Activated naive CD4-positive, alpha-beta T cell (primary cell): Measurements from ENCODE around the gene NKD2.

Source experiments
- DNase-seq, 4 experiments: peaks; one replicate each; lab custom pipeline; 2025; lab: John Stamatoyannopoulos, UW

Gene NKD2

GRCh38 chr5:1029945-1030625, 21.5 kb downstream of the NKD2 start:
- DNase-seq = no peak

DNA sequence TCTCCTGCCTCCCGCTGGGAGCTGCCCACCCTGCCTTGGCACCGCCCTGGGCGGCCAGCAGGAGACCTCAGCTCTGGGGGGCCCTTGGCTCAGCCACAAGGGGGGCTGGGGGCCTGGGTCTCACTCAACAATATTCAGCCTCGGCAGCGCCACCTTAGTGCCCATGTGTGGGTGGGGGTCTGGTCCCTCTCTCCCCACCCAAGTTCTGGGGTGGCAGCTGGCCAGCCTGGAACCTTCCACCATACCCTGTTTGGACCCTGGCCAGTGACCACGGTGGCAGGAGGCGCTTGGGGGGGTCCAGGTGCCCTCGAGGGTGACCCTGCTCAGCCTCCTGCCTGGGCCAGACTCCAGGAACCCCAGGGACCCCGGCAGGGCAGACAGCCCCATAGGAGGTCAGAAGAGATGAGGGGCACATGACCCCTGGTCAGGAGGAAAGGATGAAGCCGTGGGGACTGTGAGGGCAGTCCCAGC, 22.2 kb downstream of the NKD2 start:
- DNase-seq = no peak

- no peak for DNase-seq
Observed at GRCh38 chr5:1031306-1031959, 22.8 kb downstream of the NKD2 start.

GRCh38 chr5:1032011-1032410, 23.4 kb downstream of the NKD2 start:
- DNase-seq = no peak

DNA sequence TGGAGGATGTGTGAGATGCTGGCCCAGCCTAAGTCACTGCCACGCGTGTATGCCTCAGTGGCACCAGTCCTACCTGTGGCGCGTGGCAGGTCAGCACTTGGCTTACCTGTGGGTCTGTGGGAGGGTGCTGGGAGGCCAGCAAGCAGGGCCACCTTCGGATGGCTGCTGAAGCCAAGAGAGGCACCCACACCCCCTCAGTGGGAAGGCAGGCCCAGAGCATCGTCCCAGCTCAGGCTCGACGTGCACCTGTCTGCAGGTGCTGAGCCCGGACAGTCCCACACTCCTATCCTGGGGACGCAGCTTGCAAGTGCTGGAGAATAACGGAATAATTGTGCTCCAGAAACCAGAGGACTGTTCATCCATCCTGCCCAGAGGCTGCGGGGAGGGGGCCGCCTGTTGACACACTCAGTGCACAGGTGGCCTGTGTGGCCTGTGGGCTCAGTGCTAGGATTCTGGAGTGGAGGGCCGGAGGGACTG, 24.0 kb downstream of the NKD2 start:
- DNase-seq = no peak

DNA sequence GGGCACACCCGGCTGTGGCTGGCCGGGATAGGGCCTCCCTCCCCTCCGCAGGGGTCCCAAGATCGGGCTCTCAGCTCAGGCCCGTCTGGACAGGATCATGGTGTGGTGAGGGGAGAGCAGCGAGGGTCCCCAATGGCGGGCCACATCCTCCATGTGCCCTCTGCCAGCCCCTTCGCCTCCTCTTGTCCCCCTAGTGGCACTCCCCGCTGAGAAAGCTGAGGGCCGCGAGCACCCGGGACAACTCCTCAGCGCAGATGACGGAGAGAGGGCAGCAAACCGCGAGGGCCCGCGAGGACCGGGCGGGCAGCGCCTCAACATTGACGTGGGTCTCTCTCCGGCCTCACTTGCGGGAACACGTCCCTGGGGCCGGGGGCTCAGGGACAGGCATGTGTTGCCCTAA, 24.6 kb downstream of the NKD2 start:
- no peak for DNase-seq

- no peak for DNase-seq
Observed at GRCh38 chr5:1033606-1034420, 25.2 kb downstream of the NKD2 start.

DNA sequence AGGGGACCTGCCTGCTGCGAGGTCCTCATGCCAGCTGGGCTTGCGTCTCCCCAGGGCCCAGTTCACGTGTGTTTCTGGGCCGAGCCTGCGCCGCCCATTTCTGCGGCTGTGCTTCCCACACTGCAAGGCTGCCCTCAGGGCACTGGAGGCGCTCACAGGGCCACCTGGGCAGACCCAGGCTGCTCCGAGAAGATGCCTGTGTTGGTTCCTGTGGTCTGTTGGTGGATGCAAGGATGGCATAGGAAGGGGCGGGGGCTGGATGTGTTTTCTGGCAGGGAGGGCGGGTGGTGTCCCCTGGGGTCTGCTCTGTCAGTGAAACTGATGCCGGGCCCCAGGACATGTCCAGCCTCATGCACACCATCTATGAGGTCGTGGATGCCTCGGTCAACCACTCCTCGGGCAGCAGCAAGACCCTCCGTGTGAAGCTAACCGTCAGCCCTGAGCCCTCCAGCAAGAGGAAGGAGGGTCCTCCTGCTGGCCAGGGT, 25.9 kb downstream of the NKD2 start:
- DNase-seq = no peak

DNA sequence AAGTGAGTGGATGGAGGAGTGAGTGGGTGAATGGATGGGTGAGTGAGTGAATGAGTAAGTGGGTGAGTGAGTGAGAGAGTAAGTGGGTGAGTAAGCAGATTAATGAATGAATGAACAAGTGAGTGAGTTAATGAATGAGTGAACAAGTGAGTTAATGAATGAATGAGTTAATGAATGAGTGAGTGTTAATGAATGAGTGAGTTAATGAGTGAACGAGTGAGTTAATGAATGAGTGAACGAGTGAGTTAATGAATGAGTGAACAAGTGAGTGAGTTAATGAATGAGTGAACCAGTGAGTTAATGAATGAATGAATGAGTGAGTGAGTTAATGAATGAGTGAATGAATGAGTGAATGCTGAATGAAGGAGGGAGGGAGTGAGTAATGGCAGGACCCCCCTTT, 26.4 kb downstream of the NKD2 start:
- no peak for DNase-seq

DNA sequence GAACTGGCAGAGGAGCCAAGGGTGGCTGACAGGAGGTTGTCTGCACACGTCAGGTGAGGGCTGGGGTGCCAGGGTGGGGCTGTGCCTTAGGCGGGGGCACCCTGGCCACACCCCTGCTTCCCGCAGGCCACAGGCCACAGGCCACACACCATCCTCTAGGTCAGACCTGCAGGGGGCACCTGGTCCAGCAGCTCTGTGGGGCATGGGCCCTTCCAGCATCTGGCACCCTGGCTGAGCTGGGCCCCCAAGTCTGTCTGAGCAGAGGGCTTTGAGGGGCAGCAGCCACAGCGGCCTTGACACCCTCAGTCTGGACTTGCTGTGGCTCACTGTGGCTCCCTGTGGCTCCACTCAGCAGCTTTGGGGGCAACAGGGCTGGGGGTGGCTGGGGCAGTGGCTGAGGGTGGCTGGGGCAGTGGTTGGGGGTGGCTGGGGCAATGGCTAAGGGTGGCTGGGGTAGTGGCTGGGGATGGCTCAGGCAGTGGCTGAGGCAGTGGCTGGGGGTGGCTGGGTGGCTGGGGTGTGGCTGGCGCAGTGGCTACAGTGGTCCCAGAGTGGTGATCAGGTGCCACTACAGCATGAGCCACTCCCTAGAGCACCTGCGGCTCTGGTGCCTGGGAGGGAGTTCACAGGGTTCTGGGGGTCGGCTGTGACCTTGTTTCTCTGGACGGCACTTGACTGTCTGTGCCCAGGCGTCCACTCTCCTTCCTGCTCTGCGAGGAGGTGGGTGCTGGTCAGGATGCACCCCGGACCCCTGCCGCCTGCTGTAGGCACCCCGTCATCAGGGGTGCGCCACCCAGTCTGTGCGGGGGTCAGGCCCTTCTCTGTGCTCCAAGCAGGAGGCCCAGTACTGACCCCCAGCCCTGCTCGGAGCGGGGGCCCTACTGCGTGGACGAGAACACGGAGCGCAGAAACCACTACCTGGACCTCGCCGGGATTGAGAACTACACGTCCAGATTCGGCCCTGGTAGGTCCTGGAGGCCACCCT, 27.1 kb downstream of the NKD2 start:
- no peak for DNase-seq

DNA sequence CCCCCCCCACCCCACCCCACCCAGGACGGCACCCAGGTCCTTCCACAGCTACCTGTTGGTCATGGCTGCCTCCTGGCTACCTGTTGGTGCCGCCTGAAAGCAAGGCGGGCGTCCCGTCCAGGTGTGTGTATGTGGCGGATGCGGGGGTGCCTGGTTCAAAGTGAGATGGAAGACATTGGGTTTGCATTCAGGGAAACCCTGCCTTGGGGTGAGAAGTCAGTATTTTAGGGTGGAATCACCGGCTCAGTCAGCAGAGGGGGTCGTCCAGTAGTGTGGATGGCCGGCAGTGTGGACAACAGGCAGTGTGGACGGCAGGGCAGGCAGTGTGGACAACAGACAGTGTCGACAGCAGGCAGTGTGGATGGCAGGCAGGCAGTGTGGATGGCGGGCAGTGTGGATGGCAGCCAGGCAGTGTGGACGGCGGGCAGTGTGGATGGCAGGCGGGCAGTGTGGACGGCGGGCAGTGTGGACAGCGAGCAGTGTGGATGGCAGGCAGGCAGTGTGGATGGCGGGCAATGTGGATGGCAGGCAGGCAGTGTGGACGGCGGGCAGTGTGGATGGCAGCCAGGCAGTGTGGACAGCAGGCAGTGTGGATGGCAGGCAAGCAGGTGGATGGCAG, 28.0 kb downstream of the NKD2 start:
- no peak for DNase-seq

DNA sequence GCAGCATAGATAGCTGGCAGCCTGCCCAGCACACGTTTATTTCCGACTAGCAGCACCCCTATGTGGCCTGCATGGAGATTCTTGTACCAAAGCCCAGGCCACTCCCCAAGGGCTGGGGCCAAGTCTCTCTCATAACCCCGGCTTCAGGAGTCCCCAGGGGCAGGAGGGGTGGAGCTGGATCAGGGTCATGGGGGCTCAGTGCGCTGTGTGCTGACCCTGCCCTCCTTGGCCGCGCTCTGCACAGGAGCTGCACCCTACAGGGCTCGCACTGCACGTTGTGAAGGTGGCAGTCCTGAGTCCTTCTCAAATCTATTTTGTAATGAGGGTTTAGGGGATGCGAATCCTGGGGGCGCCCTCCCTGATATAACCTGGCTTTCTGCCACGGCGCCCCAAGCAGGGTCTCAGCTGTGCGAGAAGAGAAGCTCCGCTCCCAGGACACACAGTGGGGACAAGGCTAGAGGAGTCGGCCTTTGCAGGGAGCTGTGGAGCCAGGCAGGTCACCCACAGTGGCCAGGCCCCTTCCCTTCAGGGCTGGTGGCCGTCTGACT, 28.6 kb downstream of the NKD2 start:
- no peak for DNase-seq

- no peak for DNase-seq
Observed at GRCh38 chr5:1037671-1038416, 29.2 kb downstream of the NKD2 start.

DNA sequence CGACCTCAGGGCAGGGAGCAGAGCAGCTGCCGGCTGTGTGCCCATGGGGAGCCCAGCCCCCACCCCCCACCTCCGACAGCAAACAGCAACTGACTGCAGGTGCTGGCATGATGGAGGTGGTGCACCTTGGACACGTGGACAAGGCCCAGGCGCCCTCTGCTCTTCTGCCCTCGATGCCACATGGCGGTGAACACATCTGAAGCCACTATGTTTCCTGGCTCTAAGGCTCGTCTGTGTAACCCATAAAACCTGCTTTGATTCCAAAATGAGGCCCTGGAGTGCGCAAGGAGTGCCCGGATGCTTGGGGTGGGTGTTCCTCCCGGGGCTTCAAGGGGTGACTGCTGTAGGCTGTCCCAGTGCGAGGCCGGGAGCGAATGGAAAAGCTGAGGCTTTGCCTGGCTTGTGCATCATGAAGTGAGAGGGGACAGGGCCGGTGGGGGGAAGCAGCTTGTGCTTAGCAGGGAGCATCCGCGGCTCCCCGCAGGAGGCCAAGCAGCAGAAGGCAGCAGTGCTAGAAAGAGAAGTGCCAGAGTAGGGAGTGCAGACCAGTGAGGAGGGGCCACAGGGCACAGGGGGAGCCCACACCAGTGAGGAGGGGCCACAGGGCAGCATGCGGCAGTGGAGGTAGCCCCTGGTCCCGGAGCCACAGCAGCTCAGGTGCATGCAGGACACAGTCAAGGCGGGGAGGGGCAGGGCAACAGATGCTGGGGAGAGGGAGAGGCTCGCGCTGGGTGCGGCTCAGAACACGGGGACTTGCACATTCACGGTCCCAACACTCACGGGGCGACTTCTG, 30.0 kb downstream of the NKD2 start:
- DNase-seq = no peak

- no peak for DNase-seq
Observed at GRCh38 chr5:1039210-1039548, 30.6 kb downstream of the NKD2 start.

DNA sequence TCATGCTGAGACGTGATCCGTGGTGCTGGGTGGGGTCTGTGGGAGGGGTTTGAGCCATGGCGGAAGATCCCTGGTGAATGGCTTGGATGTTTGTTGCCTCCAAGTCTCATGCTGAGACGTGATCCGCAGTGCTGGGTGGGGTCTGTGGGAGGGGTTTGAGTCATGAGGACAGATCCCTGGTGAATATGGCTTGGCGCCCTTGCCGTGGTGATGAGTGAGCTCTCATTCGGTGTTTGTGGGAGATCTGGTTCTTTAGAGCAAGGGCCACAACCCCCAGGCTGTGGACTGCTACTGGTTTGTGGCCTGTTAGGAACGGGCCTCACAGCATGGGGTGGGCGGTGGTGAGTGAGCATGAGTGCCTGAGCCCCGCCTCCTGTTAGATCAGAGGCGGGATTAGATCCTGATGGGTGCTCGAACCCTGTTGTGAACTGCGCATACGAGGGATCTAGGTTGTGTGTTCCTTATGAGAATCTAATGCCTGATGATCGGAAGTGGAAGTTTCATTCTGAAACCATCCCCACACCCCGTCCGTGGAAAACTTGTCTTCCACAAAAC, 31.2 kb downstream of the NKD2 start:
- no peak for DNase-seq

GRCh38 chr5:1040571-1040970, 32.0 kb downstream of the NKD2 start:
- no peak for DNase-seq

DNA sequence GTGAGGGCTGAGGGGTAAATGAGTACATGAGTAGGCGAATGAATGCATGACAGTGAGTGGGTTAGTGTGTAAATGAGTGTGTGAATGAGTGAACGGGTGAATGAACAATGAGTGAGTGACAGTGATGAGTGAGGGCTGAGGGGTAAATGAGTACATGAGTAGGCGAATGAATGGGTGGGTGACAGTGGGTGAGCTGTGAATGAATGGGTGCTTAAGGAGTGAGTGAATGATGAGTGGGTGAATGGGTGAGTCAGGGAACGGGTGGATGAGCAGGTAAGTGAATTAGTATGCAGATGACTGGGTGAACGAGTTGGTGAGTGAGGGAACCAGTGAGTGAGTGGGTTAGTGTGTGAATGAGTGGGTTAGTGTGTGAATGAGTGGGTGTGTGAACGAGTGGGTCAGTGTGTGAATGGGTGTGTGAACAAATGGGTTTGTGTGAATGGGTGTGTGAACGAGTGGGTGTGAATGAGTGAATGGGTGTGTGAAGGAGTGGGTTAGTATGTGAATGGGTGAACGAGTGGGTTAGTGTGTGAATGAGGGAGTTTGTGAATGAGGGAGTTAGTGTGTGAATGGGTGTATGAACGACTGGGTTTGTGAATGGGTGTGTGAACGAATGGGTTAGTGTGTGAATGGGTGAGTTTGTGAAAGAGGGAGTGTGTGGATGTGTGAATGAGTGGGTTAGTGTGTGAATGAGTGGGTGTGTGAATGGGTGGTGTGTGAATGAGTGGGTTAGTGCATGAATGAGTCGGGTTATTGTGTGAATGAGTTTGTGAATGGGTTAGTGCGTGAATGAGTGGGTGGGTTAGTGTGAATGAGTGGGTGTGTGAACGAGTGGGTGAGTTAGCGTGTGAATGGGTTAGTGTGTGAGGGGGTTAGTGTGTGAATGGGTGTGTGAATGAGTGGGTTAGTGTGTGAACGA, 32.9 kb downstream of the NKD2 start:
- DNase-seq = no peak
